Hepatocyte (in vitro differentiated cells): ENCODE measurements around the gene SMG7. TPM values are rescaled to one million over a fixed set of nuclear protein-coding genes. Genes with fewer than 3 reads are reported as not detected.

Experiments used
- DNase-seq: peaks from one replicate; pipeline ENCODE4 v3.0.0-alpha.2; 2016; ENCODE audit warnings: low spot score
- H2AFZ ChIP-seq: fragments of 200-600 bp; sonication (generic); 2 replicates; pipeline ENCODE4 v1.6.0; 2016; ENCODE audit warnings: antibody characterized with exemption, mild to moderate bottlenecking
- H3K27ac ChIP-seq: fragments of 200-600 bp; sonication (generic); 2 replicates; pipeline ENCODE4 v1.5.1; 2016; ENCODE audit warnings: mild to moderate bottlenecking
- H3K27me3 ChIP-seq: fragments of 200-600 bp; sonication (generic); 2 replicates; pipeline ENCODE4 v1.6.1; 2016
- H3K36me3 ChIP-seq: fragments of 200-600 bp; sonication (generic); replicated peaks from 2 replicates; pipeline ENCODE4 v1.5.1; 2016; ENCODE audit warnings: low read depth; ENCODE audit not compliant: insufficient read depth
- H3K4me1 ChIP-seq: fragments of 200-600 bp; sonication (generic); 2 replicates; pipeline ENCODE4 v1.5.1; 2016; ENCODE audit warnings: mild to moderate bottlenecking, moderate library complexity; ENCODE audit not compliant: insufficient read depth
- H3K4me2 ChIP-seq: fragments of 200-600 bp; sonication (generic); 2 replicates; pipeline ENCODE4 v1.6.0; 2016
- H3K4me3 ChIP-seq: fragments of 200-600 bp; sonication (generic); 2 replicates; pipeline ENCODE4 v1.5.1; 2016; ENCODE audit warnings: mild to moderate bottlenecking
- H3K79me2 ChIP-seq: fragments of 200-600 bp; sonication (generic); 2 replicates; pipeline ENCODE4 v1.6.0; 2017; ENCODE audit warnings: mild to moderate bottlenecking
- H3K9me2 ChIP-seq: fragments of 200-600 bp; sonication (generic); replicated peaks from 2 replicates; pipeline ENCODE4 v1.6.0; 2017; ENCODE audit warnings: mild to moderate bottlenecking; ENCODE audit not compliant: insufficient read depth
- H3K9me3 ChIP-seq: fragments of 200-600 bp; sonication (generic); 2 replicates; pipeline ENCODE4 v1.5.1; 2016; ENCODE audit warnings: low read depth, mild to moderate bottlenecking
- H4K20me1 ChIP-seq: fragments of 200-600 bp; sonication (generic); 2 replicates; pipeline ENCODE4 v1.6.0; 2016; ENCODE audit warnings: mild to moderate bottlenecking; ENCODE audit not compliant: insufficient read depth, poor library complexity, severe bottlenecking
- EZH2 ChIP-seq: fragments of 200-600 bp; sonication (generic); IDR thresholded peaks from 2 replicates; pipeline ENCODE4 v1.6.1; 2016; ENCODE audit warnings: antibody characterized with exemption, mild to moderate bottlenecking, borderline replicate concordance
- EZH2phosphoT487 ChIP-seq: fragments of 200-600 bp; sonication (generic); IDR thresholded peaks from one replicate; pipeline ENCODE4 v1.6.1; 2018; ENCODE audit warnings: antibody characterized with exemption, mild to moderate bottlenecking, low read depth, moderate library complexity; ENCODE audit not compliant: unreplicated experiment, severe bottlenecking
- WGBS: methylation state at CpG from one replicate; pipeline ENCODE4 v1.1.6; 2016; ENCODE audit warnings: low lambda C conversion rate; ENCODE audit errors: missing lambda C conversion rate; 5-methylcytosine and 5-hydroxymethylcytosine counted together
- polyA plus RNA-seq: library from polyadenylated mRNA; unstranded; fragments of >200 nt; fragmentation: Nextera tagmentation; extraction: Ambion mirVana; gene quantifications from 2 replicates; pipeline ENCODE4 v1.2.1, GENCODE V29; 2016
- total RNA-seq: library from RNA; depleted of rRNA; stranded (reverse); fragments of >200 nt; gene quantifications from 2 replicates; pipeline ENCODE4 v1.2.3, GENCODE V29; 2014
- TF ChIP-seq, protein P1 (sequence below): fragments of 200-600 bp; sonication (generic); IDR thresholded peaks from 2 replicates; pipeline ENCODE4 v1.5.1; 2016; ENCODE audit warnings: antibody characterized with exemption, mild to moderate bottlenecking; ENCODE audit not compliant: poor library complexity

The SMG7 gene
- total and polyA plus RNA-seq, 2 experiments from 2014 or later = 28.1 to 39.5 TPM

DNA sequence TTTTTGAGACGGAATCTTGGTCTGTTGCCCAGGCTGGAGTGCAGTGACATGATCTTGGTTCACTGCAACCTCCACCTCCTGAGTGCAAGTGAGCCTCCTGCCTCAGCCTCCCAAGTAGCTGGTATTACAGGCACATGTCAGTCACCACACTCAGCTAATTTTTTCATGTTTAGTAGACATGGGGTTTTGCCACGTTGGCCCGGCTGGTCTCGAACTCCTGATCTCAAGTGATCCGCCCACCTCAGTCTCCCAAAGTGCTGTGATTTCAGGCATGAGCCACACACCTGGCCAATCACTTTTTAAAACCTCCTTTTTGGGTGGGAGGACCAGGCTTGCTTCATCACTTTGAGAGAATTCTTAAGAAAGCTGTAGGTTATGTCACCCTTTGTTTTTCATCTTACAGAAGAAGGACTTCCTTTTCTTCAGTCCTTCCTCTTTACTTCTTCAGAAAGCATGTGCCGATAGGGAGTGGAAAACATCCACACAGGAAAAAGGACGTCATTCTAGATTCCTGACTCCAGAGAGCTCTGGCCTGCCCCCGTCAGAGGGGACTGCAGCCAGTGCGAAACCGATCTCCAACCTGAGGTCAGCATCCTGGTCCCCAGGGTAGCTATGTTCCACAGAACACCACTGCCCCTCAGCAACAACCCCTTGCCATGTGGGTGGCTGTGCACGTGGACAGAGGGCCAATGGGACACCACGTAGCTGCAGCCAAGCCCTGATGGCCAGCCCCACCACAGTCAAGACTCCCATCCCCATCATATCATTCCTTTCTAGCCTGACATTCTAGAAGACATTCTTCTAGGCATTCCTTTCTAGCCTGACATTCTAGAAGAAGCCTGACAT, 96.1 kb downstream of the SMG7 start:
- Histone ChIP-seq H3K27ac (peak overlapping the region; percentile 27), H3K4me2 (no peak overlapping the region), H4K20me1 (no peaks in the 10 kb centered on the region), H3K79me2 (no peaks in the 10 kb centered on the region), H3K27me3 (no peaks in the 10 kb centered on the region), H3K36me3 (no peaks in the 10 kb centered on the region), H3K4me1 (no peaks in the 10 kb centered on the region), H3K9me3 (no peaks in the 10 kb centered on the region), H3K9me2 (no peaks in the 10 kb centered on the region), H2AFZ (no peak overlapping the region), H3K4me3 (no peak overlapping the region)
- TF ChIP-seq EZH2phosphoT487 = no peak
- TF ChIP-seq, protein P1, sequence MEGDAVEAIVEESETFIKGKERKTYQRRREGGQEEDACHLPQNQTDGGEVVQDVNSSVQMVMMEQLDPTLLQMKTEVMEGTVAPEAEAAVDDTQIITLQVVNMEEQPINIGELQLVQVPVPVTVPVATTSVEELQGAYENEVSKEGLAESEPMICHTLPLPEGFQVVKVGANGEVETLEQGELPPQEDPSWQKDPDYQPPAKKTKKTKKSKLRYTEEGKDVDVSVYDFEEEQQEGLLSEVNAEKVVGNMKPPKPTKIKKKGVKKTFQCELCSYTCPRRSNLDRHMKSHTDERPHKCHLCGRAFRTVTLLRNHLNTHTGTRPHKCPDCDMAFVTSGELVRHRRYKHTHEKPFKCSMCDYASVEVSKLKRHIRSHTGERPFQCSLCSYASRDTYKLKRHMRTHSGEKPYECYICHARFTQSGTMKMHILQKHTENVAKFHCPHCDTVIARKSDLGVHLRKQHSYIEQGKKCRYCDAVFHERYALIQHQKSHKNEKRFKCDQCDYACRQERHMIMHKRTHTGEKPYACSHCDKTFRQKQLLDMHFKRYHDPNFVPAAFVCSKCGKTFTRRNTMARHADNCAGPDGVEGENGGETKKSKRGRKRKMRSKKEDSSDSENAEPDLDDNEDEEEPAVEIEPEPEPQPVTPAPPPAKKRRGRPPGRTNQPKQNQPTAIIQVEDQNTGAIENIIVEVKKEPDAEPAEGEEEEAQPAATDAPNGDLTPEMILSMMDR = no peak
- TF ChIP-seq EZH2 = no peak
- 92% methylated on average over 12 of the region's 12 CpGs for WGBS
- no peak for DNase-seq

DNA sequence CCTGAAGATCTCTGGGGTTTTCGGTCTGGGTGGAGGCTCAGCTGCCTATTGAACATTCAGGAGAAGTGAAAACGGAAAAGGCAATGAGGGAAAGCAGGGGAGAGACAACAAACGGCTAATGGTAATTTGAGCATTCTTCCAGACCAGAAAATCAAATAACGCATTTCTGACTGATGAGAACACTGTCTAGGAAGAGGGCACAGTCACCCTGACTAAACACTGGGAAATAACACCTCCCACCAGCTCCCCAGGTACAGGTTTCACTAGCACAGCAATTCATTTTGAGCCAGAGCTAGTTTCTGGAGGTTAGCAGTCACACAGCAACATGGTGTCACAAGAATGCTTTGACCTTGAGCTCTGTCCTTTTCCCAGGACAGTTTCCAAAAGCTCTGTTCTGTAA, 96.8 kb downstream of the SMG7 start:
- Histone ChIP-seq H3K4me3 (no peak overlapping the region), H2AFZ (no peak overlapping the region), H3K4me2 (no peak overlapping the region), H3K9me3 (no peaks in the 10 kb centered on the region), H3K27ac (peak overlapping the region; percentile 27), H3K4me1 (no peaks in the 10 kb centered on the region), H4K20me1 (no peaks in the 10 kb centered on the region), H3K79me2 (no peaks in the 10 kb centered on the region), H3K36me3 (no peaks in the 10 kb centered on the region), H3K9me2 (no peaks in the 10 kb centered on the region), H3K27me3 (no peaks in the 10 kb centered on the region)
- TF ChIP-seq, protein P1 = no peak
- no peak for TF ChIP-seq EZH2
- TF ChIP-seq EZH2phosphoT487 = no peak
- DNase-seq = peak; percentile 23
- WGBS = 60% methylated on average over 4 of the region's 4 CpGs

- TF ChIP-seq, protein P1 = no peak
- TF ChIP-seq EZH2 (no peak), EZH2phosphoT487 (no peak)
- no peaks in the 10 kb centered on the region for H4K20me1 ChIP-seq
- H3K4me2 ChIP-seq = no peak overlapping the region
- no peaks in the 10 kb centered on the region for H3K4me1 ChIP-seq
- H3K36me3 ChIP-seq = no peaks in the 10 kb centered on the region
- WGBS = 91% methylated on average over 3 of the region's 3 CpGs
- no peak overlapping the region for H2AFZ ChIP-seq
- H3K79me2 ChIP-seq = no peaks in the 10 kb centered on the region
- no peaks in the 10 kb centered on the region for H3K27me3 ChIP-seq
- no peaks in the 10 kb centered on the region for H3K9me2 ChIP-seq
- H3K27ac ChIP-seq = no peak overlapping the region
- no peak overlapping the region for H3K4me3 ChIP-seq
- no peaks in the 10 kb centered on the region for H3K9me3 ChIP-seq
- no peak for DNase-seq
Measured at GRCh38 chr1:183569801-183570200, 97.5 kb downstream of the SMG7 start.
